ENCODE results near the gene C3orf80.

C3orf80 gene

GRCh38 chr3:160218136-160218535 lies 7.1 kb upstream of the C3orf80 start:
- no peak for TF ChIP-seq EZH2phosphoT487 (IDR thresholded peaks at IDR 0.05; ENCODE audit: low read length)
- TF ChIP-seq EZH2 (optimal IDR thresholded peaks at IDR 0.05; ENCODE audit: low read depth, low read length) = no peak
- TF ChIP-seq, protein P1, sequence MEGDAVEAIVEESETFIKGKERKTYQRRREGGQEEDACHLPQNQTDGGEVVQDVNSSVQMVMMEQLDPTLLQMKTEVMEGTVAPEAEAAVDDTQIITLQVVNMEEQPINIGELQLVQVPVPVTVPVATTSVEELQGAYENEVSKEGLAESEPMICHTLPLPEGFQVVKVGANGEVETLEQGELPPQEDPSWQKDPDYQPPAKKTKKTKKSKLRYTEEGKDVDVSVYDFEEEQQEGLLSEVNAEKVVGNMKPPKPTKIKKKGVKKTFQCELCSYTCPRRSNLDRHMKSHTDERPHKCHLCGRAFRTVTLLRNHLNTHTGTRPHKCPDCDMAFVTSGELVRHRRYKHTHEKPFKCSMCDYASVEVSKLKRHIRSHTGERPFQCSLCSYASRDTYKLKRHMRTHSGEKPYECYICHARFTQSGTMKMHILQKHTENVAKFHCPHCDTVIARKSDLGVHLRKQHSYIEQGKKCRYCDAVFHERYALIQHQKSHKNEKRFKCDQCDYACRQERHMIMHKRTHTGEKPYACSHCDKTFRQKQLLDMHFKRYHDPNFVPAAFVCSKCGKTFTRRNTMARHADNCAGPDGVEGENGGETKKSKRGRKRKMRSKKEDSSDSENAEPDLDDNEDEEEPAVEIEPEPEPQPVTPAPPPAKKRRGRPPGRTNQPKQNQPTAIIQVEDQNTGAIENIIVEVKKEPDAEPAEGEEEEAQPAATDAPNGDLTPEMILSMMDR (IDR thresholded peaks at IDR 0.05; ENCODE audit: low read length) = no peak
- H4K20me1 ChIP-seq (ENCODE audit: insufficient read depth, low read length) = no peaks in the 10 kb centered on the region
- no peaks in the 10 kb centered on the region for H3K27me3 ChIP-seq (replicated peaks; ENCODE audit: insufficient read depth, low read length)
- no peak overlapping the region for H3K27ac ChIP-seq (ENCODE audit: low read length)
- no peak overlapping the region for H2AFZ ChIP-seq (ENCODE audit: low read length)
- H3K79me2 ChIP-seq (ENCODE audit: low read length) = no peaks in the 10 kb centered on the region
- H3K9me3 ChIP-seq (replicated peaks; ENCODE audit: insufficient read depth, low read length) = no peaks in the 10 kb centered on the region
- no peaks in the 10 kb centered on the region; the same call in 1 of the 2 replicates for H3F3A ChIP-seq (ENCODE audit: insufficient read depth, low read length)
- no peak overlapping the region for H3K4me2 ChIP-seq (ENCODE audit: low read depth, low read length)
- H3K4me3 ChIP-seq (ENCODE audit: low read length) = no peak overlapping the region
- DNase-seq = no peak
- H3K9me2 ChIP-seq (replicated peaks; ENCODE audit: insufficient read depth, low read length) = no peaks in the 10 kb centered on the region
- H3K36me3 ChIP-seq (replicated peaks; ENCODE audit: insufficient read depth, low read length) = no peaks in the 10 kb centered on the region
- H3K4me1 ChIP-seq (ENCODE audit: low read length) = no peaks in the 10 kb centered on the region
- H3K9ac ChIP-seq (ENCODE audit: low read length) = no peak overlapping the region

GRCh38 chr3:160220038-160220437 lies 5.2 kb upstream of the C3orf80 start:
- no peak for TF ChIP-seq EZH2 (optimal IDR thresholded peaks at IDR 0.05; ENCODE audit: low read depth, low read length)
- Histone ChIP-seq H3F3A (ENCODE audit: insufficient read depth, low read length) (no peaks in the 10 kb centered on the region; the same call in 1 of the 2 replicates), H3K27me3 (replicated peaks; ENCODE audit: insufficient read depth, low read length) (0 out of 2 replicates have a peak, but pooled peaks cover 4% of the 10 kb centered on the region)

GRCh38 chr3:160221019-160221418 lies 4.2 kb upstream of the C3orf80 start:
- no peak for DNase-seq
- H2AFZ ChIP-seq (ENCODE audit: low read length) = no peak overlapping the region

More at GRCh38 chr3:160220038-160220437, 5.2 kb upstream of the C3orf80 start:
- no peak overlapping the region for H3K4me2 ChIP-seq (ENCODE audit: low read depth, low read length)
- H3K9me3 ChIP-seq (replicated peaks; ENCODE audit: insufficient read depth, low read length) = no peaks in the 10 kb centered on the region
- H3K79me2 ChIP-seq (ENCODE audit: low read length) = no peaks in the 10 kb centered on the region
- no peak for DNase-seq
- no peak overlapping the region for H2AFZ ChIP-seq (ENCODE audit: low read length)
- H3K27ac ChIP-seq (ENCODE audit: low read length) = no peak overlapping the region
- H3K4me1 ChIP-seq (ENCODE audit: low read length) = no peaks in the 10 kb centered on the region
- no peak overlapping the region for H3K4me3 ChIP-seq (ENCODE audit: low read length)
- no peak overlapping the region for H3K9ac ChIP-seq (ENCODE audit: low read length)
- H4K20me1 ChIP-seq (ENCODE audit: insufficient read depth, low read length) = no peaks in the 10 kb centered on the region
- H3K36me3 ChIP-seq (replicated peaks; ENCODE audit: insufficient read depth, low read length) = no peaks in the 10 kb centered on the region
- H3K9me2 ChIP-seq (replicated peaks; ENCODE audit: insufficient read depth, low read length) = no peaks in the 10 kb centered on the region

GRCh38 chr3:160224256-160224655 lies 966 bp upstream of the C3orf80 start:
- no peaks in the 10 kb centered on the region for H3K9me2 ChIP-seq (replicated peaks; ENCODE audit: insufficient read depth, low read length)
- DNase-seq = no peak
- H3K9ac ChIP-seq (ENCODE audit: low read length) = no peak overlapping the region
- no peaks in the 10 kb centered on the region for H4K20me1 ChIP-seq (ENCODE audit: insufficient read depth, low read length)
- no peaks in the 10 kb centered on the region for H3K79me2 ChIP-seq (ENCODE audit: low read length)
- no peak overlapping the region for H3K4me3 ChIP-seq (ENCODE audit: low read length)
- H3K36me3 ChIP-seq (replicated peaks; ENCODE audit: insufficient read depth, low read length) = no peaks in the 10 kb centered on the region
- H2AFZ ChIP-seq (ENCODE audit: low read length) = no peak overlapping the region
- TF ChIP-seq EZH2phosphoT487 (IDR thresholded peaks at IDR 0.05; ENCODE audit: low read length) (no peak), EZH2 (optimal IDR thresholded peaks at IDR 0.05; ENCODE audit: low read depth, low read length) (no peak)
- TF ChIP-seq, protein P1 (IDR thresholded peaks at IDR 0.05; ENCODE audit: low read length) = no peak
- H3F3A ChIP-seq (ENCODE audit: insufficient read depth, low read length) = no peaks in the 10 kb centered on the region; the same call in 1 of the 2 replicates
- no peak overlapping the region for H3K27ac ChIP-seq (ENCODE audit: low read length)
- no peak overlapping the region for H3K4me2 ChIP-seq (ENCODE audit: low read depth, low read length)
- H3K27me3 ChIP-seq (replicated peaks; ENCODE audit: insufficient read depth, low read length) = 0 out of 2 replicates have a peak, but pooled peaks cover 4% of the 10 kb centered on the region
- H3K4me1 ChIP-seq (ENCODE audit: low read length) = peaks cover 4% of the 10 kb centered on the region; the same call in 1 of the 2 replicates
- no peaks in the 10 kb centered on the region for H3K9me3 ChIP-seq (replicated peaks; ENCODE audit: insufficient read depth, low read length)

More at GRCh38 chr3:160221019-160221418, 4.2 kb upstream of the C3orf80 start:
- Histone ChIP-seq H3K79me2 (ENCODE audit: low read length) (no peaks in the 10 kb centered on the region), H3K4me2 (ENCODE audit: low read depth, low read length) (no peak overlapping the region), H3F3A (ENCODE audit: insufficient read depth, low read length) (no peaks in the 10 kb centered on the region; the same call in 1 of the 2 replicates), H3K27ac (ENCODE audit: low read length) (no peak overlapping the region), H3K4me3 (ENCODE audit: low read length) (no peak overlapping the region), H3K27me3 (replicated peaks; ENCODE audit: insufficient read depth, low read length) (0 out of 2 replicates have a peak, but pooled peaks cover 4% of the 10 kb centered on the region), H3K36me3 (replicated peaks; ENCODE audit: insufficient read depth, low read length) (no peaks in the 10 kb centered on the region), H3K4me1 (ENCODE audit: low read length) (no peaks in the 10 kb centered on the region), H3K9ac (ENCODE audit: low read length) (no peak overlapping the region), H3K9me2 (replicated peaks; ENCODE audit: insufficient read depth, low read length) (no peaks in the 10 kb centered on the region), H4K20me1 (ENCODE audit: insufficient read depth, low read length) (no peaks in the 10 kb centered on the region), H3K9me3 (replicated peaks; ENCODE audit: insufficient read depth, low read length) (no peaks in the 10 kb centered on the region)
- TF ChIP-seq EZH2 (optimal IDR thresholded peaks at IDR 0.05; ENCODE audit: low read depth, low read length) (no peak), EZH2phosphoT487 (IDR thresholded peaks at IDR 0.05; ENCODE audit: low read length) (no peak)
- TF ChIP-seq, protein P1 (IDR thresholded peaks at IDR 0.05; ENCODE audit: low read length) = no peak

All from MM.1S (cell line).